ENCODE measurements around the gene SEMA4B. TPM values are rescaled to one million over a fixed set of nuclear protein-coding genes. Genes with fewer than 3 reads are reported as not detected.

SEMA4B gene
- total RNA-seq, 1 experiment from 2014 or later = 73.0 TPM

- H3K4me1 Mint-ChIP-seq (ENCODE audit: low read depth, unreplicated experiment) = peaks cover 40% of the 10 kb centered on the region
- intact Hi-C loops (cut with micrococcal nuclease; ENCODE audit: unreplicated experiment) = no loop called here
- H3K9me3 Mint-ChIP-seq (ENCODE audit: low read depth, unreplicated experiment) = no peaks in the 10 kb centered on the region
- peaks cover 12% of the 10 kb centered on the region for H3K36me3 Mint-ChIP-seq (ENCODE audit: insufficient read depth, unreplicated experiment)
- no peak for TF ChIP-seq CTCF (IDR thresholded peaks at IDR 0.05; ENCODE audit: unreplicated experiment)
- no peak overlapping the region for H3K4me3 Mint-ChIP-seq (ENCODE audit: low read depth, unreplicated experiment)
- H3K27me3 Mint-ChIP-seq (ENCODE audit: unreplicated experiment) = no peaks in the 10 kb centered on the region
- BruUV-seq (replicated peaks) = no TSS peak
- no peak overlapping the region for H3K27ac Mint-ChIP-seq (ENCODE audit: unreplicated experiment)
- CTCF ChIA-PET = interaction anchor here (2.5 kb wide), 1 partner anchor 13 kb away, joined by 6 read pairs; no protein-coding TSS in a partner anchor
- DNase-seq = no peak
These were observed 11.2 kb upstream of the SEMA4B start for GRCh38 chr15:90189781-90190467.

- CTCF ChIA-PET = interaction anchor here (2.5 kb wide), 1 partner anchor 12 kb away, joined by 6 read pairs; no protein-coding TSS in a partner anchor
- Mint-ChIP-seq H3K27me3 (ENCODE audit: unreplicated experiment) (no peaks in the 10 kb centered on the region), H3K4me3 (ENCODE audit: low read depth, unreplicated experiment) (no peak overlapping the region), H3K27ac (ENCODE audit: unreplicated experiment) (no peak overlapping the region), H3K9me3 (ENCODE audit: low read depth, unreplicated experiment) (no peaks in the 10 kb centered on the region), H3K4me1 (ENCODE audit: low read depth, unreplicated experiment) (peaks cover 40% of the 10 kb centered on the region), H3K36me3 (ENCODE audit: insufficient read depth, unreplicated experiment) (peaks cover 4% of the 10 kb centered on the region)
- DNase-seq = no peak
- TF ChIP-seq CTCF (IDR thresholded peaks at IDR 0.05; ENCODE audit: unreplicated experiment) = no peak
- intact Hi-C loops (cut with micrococcal nuclease; ENCODE audit: unreplicated experiment) = no loop called here
- no TSS peak for BruUV-seq (replicated peaks)
These were observed 10.4 kb upstream of the SEMA4B start for GRCh38 chr15:90190606-90191343.

GRCh38 chr15:90191344-90191687 lies 9.8 kb upstream of the SEMA4B start:
- intact Hi-C loops (cut with micrococcal nuclease; ENCODE audit: unreplicated experiment) = no loop called here
- peaks cover 4% of the 10 kb centered on the region for H3K36me3 Mint-ChIP-seq (ENCODE audit: insufficient read depth, unreplicated experiment)
- peaks cover 40% of the 10 kb centered on the region for H3K4me1 Mint-ChIP-seq (ENCODE audit: low read depth, unreplicated experiment)
- no peak for DNase-seq
- no peaks in the 10 kb centered on the region for H3K27me3 Mint-ChIP-seq (ENCODE audit: unreplicated experiment)
- CTCF ChIA-PET = interaction anchor here (1.1 to 2.5 kb wide), 5 partner anchors 9 to 48 kb away, joined by 3 to 8 read pairs (median 5); partner anchors contain the start of gene SEMA4B
- H3K4me3 Mint-ChIP-seq (ENCODE audit: low read depth, unreplicated experiment) = no peak overlapping the region
- no TSS peak for BruUV-seq (replicated peaks)
- no peak for TF ChIP-seq CTCF (IDR thresholded peaks at IDR 0.05; ENCODE audit: unreplicated experiment)
- no peaks in the 10 kb centered on the region for H3K9me3 Mint-ChIP-seq (ENCODE audit: low read depth, unreplicated experiment)
- H3K27ac Mint-ChIP-seq (ENCODE audit: unreplicated experiment) = no peak overlapping the region

GRCh38 chr15:90191794-90192509 lies 9.2 kb upstream of the SEMA4B start:
- intact Hi-C loops (cut with micrococcal nuclease; ENCODE audit: unreplicated experiment) = no loop called here
- peaks cover 38% of the 10 kb centered on the region for H3K4me1 Mint-ChIP-seq (ENCODE audit: low read depth, unreplicated experiment)
- CTCF ChIA-PET = interaction anchor here (0.6 to 2.5 kb wide), 7 partner anchors 9 to 344 kb away, joined by 3 to 9 read pairs (median 5); partner anchors contain the start of gene SEMA4B
- H3K27me3 Mint-ChIP-seq (ENCODE audit: unreplicated experiment) = no peaks in the 10 kb centered on the region
- H3K27ac Mint-ChIP-seq (ENCODE audit: unreplicated experiment) = no peak overlapping the region
- DNase-seq = peak; percentile 63
- peaks cover 4% of the 10 kb centered on the region for H3K36me3 Mint-ChIP-seq (ENCODE audit: insufficient read depth, unreplicated experiment)
- no peaks in the 10 kb centered on the region for H3K9me3 Mint-ChIP-seq (ENCODE audit: low read depth, unreplicated experiment)
- no peak for TF ChIP-seq CTCF (IDR thresholded peaks at IDR 0.05; ENCODE audit: unreplicated experiment)
- no peak overlapping the region for H3K4me3 Mint-ChIP-seq (ENCODE audit: low read depth, unreplicated experiment)
- BruUV-seq (replicated peaks) = no TSS peak
